Neutrophil (primary cell): ENCODE results near the gene CAMK2B.

Experiments
- H3K27ac ChIP-seq: fragments of 200-600 bp; sonication (generic); 2 replicates; pipeline ENCODE4 v1.5.1; 2016; ENCODE audit warnings: mild to moderate bottlenecking, moderate library complexity
- H3K27me3 ChIP-seq: fragments of 200-600 bp; sonication (generic); 2 replicates; pipeline ENCODE4 v1.6.0; 2016; ENCODE audit warnings: mild to moderate bottlenecking
- H3K36me3 ChIP-seq: fragments of 200-600 bp; sonication (generic); 2 replicates; pipeline ENCODE4 v1.5.1; 2017
- H3K4me1 ChIP-seq, 2 experiments: fragments of 200-600 bp in 1 of 2; sonication (generic) in 1 of 2; 1 replicate in 1 of 2; 2 replicates in 1 of 2; pipeline versions ENCODE4 v1.5.1 to v1.6.1; 2013 to 2016; ENCODE audit warnings: low read depth in 1 of 2, low read length in 1 of 2, mild to moderate bottlenecking in 1 of 2, moderate library complexity in 1 of 2; ENCODE audit not compliant: control insufficient read depth in 1 of 2, insufficient read depth in 1 of 2
- H3K4me3 ChIP-seq, 2 experiments: fragments of 200-600 bp in 1 of 2; sonication (generic) in 1 of 2; 1 replicate in 1 of 2; 2 replicates in 1 of 2; pipeline ENCODE4 v1.5.1; 2013 to 2016; ENCODE audit warnings: low read depth in 1 of 2, low read length in 1 of 2, mild to moderate bottlenecking in 1 of 2, moderate library complexity in 1 of 2
- H3K9me3 ChIP-seq: fragments of 200-600 bp; sonication (generic); 2 replicates; pipeline ENCODE4 v1.5.1; 2016
- CTCF ChIP-seq: fragments of 200-600 bp; sonication (generic); IDR thresholded peaks from 2 replicates; pipeline ENCODE4 v1.5.1; 2016; ENCODE audit warnings: antibody characterized with exemption

The CAMK2B gene

DNA sequence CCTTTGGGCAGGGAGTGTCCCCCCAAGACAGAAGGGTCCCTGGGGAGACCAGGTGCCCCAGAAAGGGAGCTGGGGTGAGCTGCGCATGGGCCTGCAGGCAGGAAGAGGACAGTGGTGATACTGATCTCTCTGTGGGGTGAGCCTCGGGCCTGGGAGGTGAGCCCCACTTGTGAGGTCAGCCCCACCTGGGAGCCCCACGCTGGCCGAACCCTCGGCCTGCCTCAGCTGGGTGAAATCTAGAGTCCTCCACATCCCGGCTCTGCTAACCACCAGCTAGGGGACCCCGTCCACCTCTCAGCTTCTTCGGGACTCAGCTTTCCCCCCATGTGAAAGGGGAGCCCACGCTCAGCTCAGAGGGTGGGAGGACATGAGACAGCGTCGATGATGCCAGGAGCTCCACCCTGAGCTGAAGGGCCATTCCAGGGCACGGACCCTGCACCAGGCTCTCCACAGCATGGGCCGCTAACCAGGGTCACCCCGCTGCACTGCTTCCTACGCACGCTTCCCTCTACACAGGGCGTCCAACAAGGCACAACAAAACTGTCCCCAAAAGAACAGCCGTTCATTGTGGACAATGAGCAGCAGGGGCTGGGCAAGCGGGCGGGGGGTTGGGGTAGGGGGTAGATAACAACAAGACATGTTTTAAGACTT, 48.7 kb downstream of the CAMK2B start:
- no peaks in the 10 kb centered on the region for H3K36me3 ChIP-seq
- no peak overlapping the region for H3K4me3 ChIP-seq
- TF ChIP-seq CTCF: no peak
- H3K27ac ChIP-seq: no peak overlapping the region
- no peaks in the 10 kb centered on the region for H3K9me3 ChIP-seq
- peaks cover 12% of the 10 kb centered on the region for H3K27me3 ChIP-seq
- H3K4me1 ChIP-seq: no peaks in the 10 kb centered on the region

- H3K36me3 ChIP-seq: no peaks in the 10 kb centered on the region
- H3K27ac ChIP-seq: no peak overlapping the region
- no peak for TF ChIP-seq CTCF
- H3K4me1 ChIP-seq: no peaks in the 10 kb centered on the region
- H3K9me3 ChIP-seq: no peaks in the 10 kb centered on the region
- peaks cover 12% of the 10 kb centered on the region for H3K27me3 ChIP-seq
- H3K4me3 ChIP-seq: no peak overlapping the region
These were observed 49.3 kb downstream of the CAMK2B start for GRCh38 chr7:44275957-44276570.

- Histone ChIP-seq H3K36me3 (no peaks in the 10 kb centered on the region), H3K4me3 (no peak overlapping the region), H3K27me3 (peaks cover 12% of the 10 kb centered on the region), H3K27ac (no peak overlapping the region), H3K9me3 (no peaks in the 10 kb centered on the region), H3K4me1 (no peaks in the 10 kb centered on the region)
- no peak for TF ChIP-seq CTCF
These were observed 50.2 kb downstream of the CAMK2B start for GRCh38 chr7:44275146-44275545.

GRCh38 chr7:44274623-44274975, 50.8 kb downstream of the CAMK2B start:
- Histone ChIP-seq H3K36me3 (no peaks in the 10 kb centered on the region), H3K27me3 (peaks cover 12% of the 10 kb centered on the region), H3K4me1 (no peaks in the 10 kb centered on the region), H3K27ac (no peak overlapping the region), H3K4me3 (no peak overlapping the region), H3K9me3 (no peaks in the 10 kb centered on the region)
- no peak for TF ChIP-seq CTCF

DNA sequence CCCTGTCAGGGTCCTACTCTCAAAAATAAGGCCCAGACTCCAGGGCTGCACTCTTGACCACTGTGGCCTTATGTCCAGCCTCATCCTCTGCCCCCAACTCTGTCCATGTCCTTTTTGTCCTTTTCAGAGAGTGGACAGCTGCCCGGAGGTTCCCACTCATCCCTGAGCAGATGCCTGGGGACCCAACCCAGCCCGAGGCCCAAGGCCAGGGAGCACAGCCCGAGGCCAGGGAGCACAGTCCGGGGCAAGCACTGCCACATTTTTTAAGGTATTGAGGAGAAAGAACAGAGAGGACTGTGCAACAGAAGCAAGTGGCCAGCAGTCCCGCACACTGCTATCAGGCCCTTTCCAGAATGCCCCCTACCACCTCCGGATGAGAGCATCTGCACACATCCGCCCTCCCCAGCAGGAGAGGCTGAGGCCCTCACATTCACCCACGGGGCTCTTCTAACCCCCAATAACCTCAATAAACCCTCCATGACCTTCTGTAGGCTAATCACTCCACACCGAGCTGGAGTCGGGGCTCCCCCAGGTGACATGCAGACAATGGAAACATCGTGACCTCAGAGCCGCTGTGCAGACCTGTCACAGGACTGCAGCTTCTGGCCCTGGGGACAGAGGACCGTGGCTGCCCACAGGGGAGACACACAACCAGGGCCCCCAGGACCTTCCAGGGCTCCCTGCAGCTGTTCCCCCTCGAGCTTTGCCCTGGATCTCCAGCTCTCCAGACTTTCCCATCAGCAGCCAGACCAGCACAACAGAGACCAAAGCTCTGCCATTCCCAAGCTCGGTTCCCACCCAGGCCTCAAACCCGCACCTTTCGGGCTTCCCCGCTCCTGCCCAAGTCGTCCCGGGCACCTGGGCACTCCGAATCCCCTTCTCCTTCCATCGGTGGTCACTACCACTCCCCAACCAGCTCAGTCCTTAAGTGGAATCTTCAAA, 51.4 kb downstream of the CAMK2B start:
- no peak for TF ChIP-seq CTCF
- no peak overlapping the region for H3K4me3 ChIP-seq
- peaks cover 12% of the 10 kb centered on the region for H3K27me3 ChIP-seq
- no peaks in the 10 kb centered on the region for H3K9me3 ChIP-seq
- no peaks in the 10 kb centered on the region for H3K36me3 ChIP-seq
- no peaks in the 10 kb centered on the region for H3K4me1 ChIP-seq
- H3K27ac ChIP-seq: no peak overlapping the region
